H9 (cell line): ENCODE measurements around the gene CPA4. TPM values are rescaled to one million over a fixed set of nuclear protein-coding genes. Genes with fewer than 3 reads are reported as not detected.

Experiments used
- DNase-seq: peaks from one replicate; pipeline ENCODE4 v3.0.0-alpha.2; 2017
- H2AFZ ChIP-seq: one replicate; pipeline ENCODE4 v1.6.1; 2013; ENCODE audit warnings: mild to moderate bottlenecking, low read length, control low read depth, moderate library complexity
- H2AK5ac ChIP-seq: 2 replicates; pipeline ENCODE4 v1.6.1; 2013; ENCODE audit warnings: low read length, control low read depth, mixed read lengths; ENCODE audit not compliant: insufficient read length
- H2BK120ac ChIP-seq: one replicate; pipeline ENCODE4 v1.6.1; 2013; ENCODE audit warnings: low read depth, mild to moderate bottlenecking, low read length, control low read depth, inconsistent platforms; ENCODE audit not compliant: poor library complexity, severe bottlenecking
- H2BK12ac ChIP-seq: 2 replicates; pipeline ENCODE4 v1.6.1; 2013; ENCODE audit warnings: low read length, control low read depth, mixed read lengths, low read depth; ENCODE audit not compliant: insufficient read length
- H2BK15ac ChIP-seq: 2 replicates; pipeline ENCODE4 v1.6.1; 2013; ENCODE audit warnings: low read depth, low read length, control low read depth
- H2BK20ac ChIP-seq: one replicate; pipeline ENCODE4 v1.6.1; 2013; ENCODE audit warnings: low read depth, mild to moderate bottlenecking, low read length, control low read depth, inconsistent platforms; ENCODE audit not compliant: poor library complexity, severe bottlenecking
- H2BK5ac ChIP-seq: 2 replicates; pipeline ENCODE4 v1.6.1; 2013; ENCODE audit warnings: low read length, control low read depth, mixed read lengths; ENCODE audit not compliant: insufficient read length
- H3K14ac ChIP-seq: 2 replicates; pipeline ENCODE4 v1.6.1; 2013; ENCODE audit warnings: low read length, control low read depth; ENCODE audit not compliant: insufficient read depth
- H3K18ac ChIP-seq: 2 replicates; pipeline ENCODE4 v1.6.1; 2013; ENCODE audit warnings: low read depth, mild to moderate bottlenecking, mixed read lengths, low read length, control low read depth; ENCODE audit not compliant: insufficient read length
- H3K23ac ChIP-seq: 2 replicates; pipeline ENCODE4 v1.6.1; 2013; ENCODE audit warnings: low read length, control low read depth, mixed read lengths, low read depth; ENCODE audit not compliant: insufficient read length
- H3K23me2 ChIP-seq: 2 replicates; pipeline ENCODE4 v1.6.1; 2013; ENCODE audit warnings: low read depth, mild to moderate bottlenecking, mixed read lengths, low read length, control low read depth; ENCODE audit not compliant: insufficient read length, poor library complexity, severe bottlenecking
- H3K27ac ChIP-seq: 2 replicates; pipeline ENCODE4 v1.5.1; 2013; ENCODE audit warnings: low read length, control low read depth, mixed read lengths, low read depth; ENCODE audit not compliant: insufficient read length
- H3K27me3 ChIP-seq: 2 replicates; pipeline ENCODE4 v1.6.1; 2013; ENCODE audit warnings: low read length, control low read depth, inconsistent platforms; ENCODE audit not compliant: insufficient read depth
- H3K4ac ChIP-seq: 2 replicates; pipeline ENCODE4 v1.6.1; 2013; ENCODE audit warnings: low read depth, mild to moderate bottlenecking, control low read depth, inconsistent platforms, low read length, moderate library complexity
- H3K4me1 ChIP-seq: 2 replicates; pipeline ENCODE4 v1.6.1; 2013; ENCODE audit warnings: low read length, control low read depth, inconsistent platforms; ENCODE audit not compliant: insufficient read depth
- H3K4me2 ChIP-seq: 2 replicates; pipeline ENCODE4 v1.6.1; 2013; ENCODE audit warnings: low read length, control low read depth, mixed read lengths; ENCODE audit not compliant: insufficient read length, insufficient read depth
- H3K56ac ChIP-seq: 2 replicates; pipeline ENCODE4 v1.6.1; 2013; ENCODE audit warnings: low read depth, mild to moderate bottlenecking, mixed read lengths, low read length, control low read depth; ENCODE audit not compliant: insufficient read length
- H3K79me1 ChIP-seq: 2 replicates; pipeline ENCODE4 v1.6.1; 2013; ENCODE audit warnings: low read depth, mild to moderate bottlenecking, moderate library complexity, low read length, control low read depth, inconsistent platforms; ENCODE audit not compliant: insufficient read depth, poor library complexity, severe bottlenecking
- H3K79me2 ChIP-seq: 2 replicates; pipeline ENCODE4 v1.6.1; 2013; ENCODE audit warnings: low read length, control low read depth, inconsistent platforms; ENCODE audit not compliant: insufficient read depth
- H3K9ac ChIP-seq: 2 replicates; pipeline ENCODE4 v1.6.1; 2013; ENCODE audit warnings: low read length, control low read depth, mixed read lengths; ENCODE audit not compliant: insufficient read length; ENCODE audit errors: extremely low read depth
- H3K9me3 ChIP-seq: one replicate; pipeline ENCODE4 v1.6.1; 2013; ENCODE audit warnings: low read depth, low read length, inconsistent platforms; ENCODE audit not compliant: control insufficient read depth
- H3T11ph ChIP-seq: one replicate; pipeline ENCODE4 v1.6.1; 2013; ENCODE audit warnings: mild to moderate bottlenecking, low read length, control low read depth, inconsistent platforms
- H4K20me1 ChIP-seq: one replicate; pipeline ENCODE4 v1.6.1; 2013; ENCODE audit not compliant: control insufficient read depth, insufficient read length, insufficient read depth
- H4K5ac ChIP-seq: 2 replicates; pipeline ENCODE4 v1.6.1; 2013; ENCODE audit warnings: low read depth, mild to moderate bottlenecking, mixed read lengths, low read length, control low read depth; ENCODE audit not compliant: insufficient read length
- H4K8ac ChIP-seq: replicated peaks from 2 replicates; pipeline ENCODE4 v1.6.1; 2013; ENCODE audit warnings: low read length, control low read depth, mixed read lengths, low read depth; ENCODE audit not compliant: insufficient read length
- H4K91ac ChIP-seq: 2 replicates; pipeline ENCODE4 v1.6.1; 2013; ENCODE audit warnings: low read depth, mild to moderate bottlenecking, moderate library complexity, mixed read lengths, low read length, control low read depth; ENCODE audit not compliant: insufficient read length
- H3K27ac Mint-ChIP-seq, 3 experiments: 2 replicates in 2 of 3; 3 replicates in 1 of 3; pipeline ENCODE4 v1.8.0; 2020 to 2021; ENCODE audit warnings: mixed read lengths in 3 of 3, mild to moderate bottlenecking in 1 of 3, moderate library complexity in 1 of 3
- H3K27me3 Mint-ChIP-seq: 2 replicates; pipeline ENCODE4 v1.8.0; 2021; ENCODE audit warnings: low read depth, mild to moderate bottlenecking, moderate library complexity, mixed read lengths
- H3K36me3 Mint-ChIP-seq, 3 experiments: 2 replicates in 2 of 3; 3 replicates in 1 of 3; pipeline ENCODE4 v1.8.0; 2020 to 2021; ENCODE audit warnings: low read depth in 3 of 3, mixed read lengths in 3 of 3; ENCODE audit not compliant: insufficient read depth in 1 of 3
- H3K4me1 Mint-ChIP-seq, 2 experiments: 2 replicates each; pipeline ENCODE4 v1.8.0; 2020; ENCODE audit warnings: mixed read lengths in 2 of 2
- H3K4me3 Mint-ChIP-seq, 2 experiments: 2 replicates in 1 of 2; 3 replicates in 1 of 2; pipeline ENCODE4 v1.8.0; 2020 to 2021; ENCODE audit warnings: mild to moderate bottlenecking in 2 of 2, mixed read lengths in 2 of 2, moderate library complexity in 1 of 2
- H3K9me3 Mint-ChIP-seq, 2 experiments: 2 replicates in 1 of 2; 3 replicates in 1 of 2; pipeline ENCODE4 v1.8.0; 2020; ENCODE audit warnings: mild to moderate bottlenecking in 2 of 2, mixed read lengths in 2 of 2, moderate library complexity in 1 of 2
- WGBS: extraction: QIAGEN DNeasy Blood & Tissue Kit; methylation state at CpG from one replicate; pipeline ENCODE4 v1.1.7; 2013; ENCODE audit warnings: missing lambda C conversion rate, low lambda C conversion rate, mixed read lengths; ENCODE audit not compliant: insufficient read length; ENCODE audit errors: extremely low coverage; 5-methylcytosine and 5-hydroxymethylcytosine counted together
- total RNA-seq: library from RNA; stranded (reverse); gene quantifications from 2 replicates; pipeline ENCODE4 v1.2.1, GENCODE V29; 2021
- TF ChIP-seq, protein P1 (sequence below): fragments of 200-600 bp; sonication (generic); conservative IDR thresholded peaks from 3 replicates; pipeline ENCODE4 v1.8.0; 2021; ENCODE audit warnings: antibody characterized with exemption, mild to moderate bottlenecking

CPA4 gene
- total RNA-seq, 1 experiment from 2014 or later, result not detected

DNA sequence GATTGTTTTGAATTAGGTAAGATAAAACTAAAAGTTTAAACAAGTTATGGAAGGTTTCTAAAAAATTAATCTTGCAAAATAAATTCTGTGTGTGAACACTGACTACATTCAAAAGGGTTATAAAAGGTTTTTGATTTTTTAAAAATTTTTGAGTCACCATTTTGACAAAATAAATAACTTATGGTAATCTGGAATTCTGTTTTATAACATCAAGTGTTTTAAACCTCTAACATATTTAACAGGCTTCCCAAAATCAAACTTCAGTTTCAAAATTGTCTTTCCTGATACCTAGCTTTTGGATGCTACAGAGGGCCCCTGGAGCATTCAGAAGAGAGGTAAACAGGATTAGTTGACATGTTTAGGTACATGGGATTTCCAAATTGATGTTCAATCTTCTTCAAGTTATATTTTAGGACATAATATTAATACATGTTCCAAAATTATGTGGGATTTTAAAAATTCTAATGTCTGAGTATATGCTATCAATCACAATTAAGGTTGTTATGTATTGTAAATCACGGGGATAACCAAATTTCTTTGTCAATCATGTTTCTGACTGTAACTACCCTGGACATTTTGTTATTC lies 34.4 kb upstream of the CPA4 start:
- Mint-ChIP-seq H3K27ac (no peak overlapping the region), H3K27me3 (peaks cover 4% of the 10 kb centered on the region), H3K36me3 (peaks cover 2 to 31% (median 20%) of the 10 kb centered on the region in 3 experiments; a peak in 6 of 7 replicates), H3K4me1 (peaks cover 43 to 53% of the 10 kb centered on the region in 2 experiments), H3K4me3 (no peak overlapping the region), H3K9me3 (peaks cover 6 to 24% of the 10 kb centered on the region in 2 experiments; a peak in 3 of 5 replicates)
- no peak overlapping the region for H2BK20ac ChIP-seq
- H4K91ac ChIP-seq, result no peak overlapping the region
- no peaks in the 10 kb centered on the region for H3K79me2 ChIP-seq
- no peak overlapping the region for H4K5ac ChIP-seq
- no peaks in the 10 kb centered on the region for H3K79me1 ChIP-seq
- H3K4me2 ChIP-seq, result no peak overlapping the region
- H3T11ph ChIP-seq, result no peak overlapping the region
- H3K9me3 ChIP-seq, result no peaks in the 10 kb centered on the region
- DNase-seq, result no peak
- WGBS, result no CpG with 5 or more reads among the region's 1 CpG
- no peak overlapping the region for H3K56ac ChIP-seq
- no peaks in the 10 kb centered on the region for H3K27me3 ChIP-seq
- H3K18ac ChIP-seq, result no peak overlapping the region
- H3K4me1 ChIP-seq, result no peaks in the 10 kb centered on the region; the same call in 1 of the 2 replicates
- H2AK5ac ChIP-seq, result no peak overlapping the region
- no peak overlapping the region for H3K9ac ChIP-seq
- no peaks in the 10 kb centered on the region for H4K20me1 ChIP-seq
- H3K23ac ChIP-seq, result no peak overlapping the region
- H3K14ac ChIP-seq, result no peak overlapping the region
- no peaks in the 10 kb centered on the region for H3K23me2 ChIP-seq
- TF ChIP-seq, protein P1, sequence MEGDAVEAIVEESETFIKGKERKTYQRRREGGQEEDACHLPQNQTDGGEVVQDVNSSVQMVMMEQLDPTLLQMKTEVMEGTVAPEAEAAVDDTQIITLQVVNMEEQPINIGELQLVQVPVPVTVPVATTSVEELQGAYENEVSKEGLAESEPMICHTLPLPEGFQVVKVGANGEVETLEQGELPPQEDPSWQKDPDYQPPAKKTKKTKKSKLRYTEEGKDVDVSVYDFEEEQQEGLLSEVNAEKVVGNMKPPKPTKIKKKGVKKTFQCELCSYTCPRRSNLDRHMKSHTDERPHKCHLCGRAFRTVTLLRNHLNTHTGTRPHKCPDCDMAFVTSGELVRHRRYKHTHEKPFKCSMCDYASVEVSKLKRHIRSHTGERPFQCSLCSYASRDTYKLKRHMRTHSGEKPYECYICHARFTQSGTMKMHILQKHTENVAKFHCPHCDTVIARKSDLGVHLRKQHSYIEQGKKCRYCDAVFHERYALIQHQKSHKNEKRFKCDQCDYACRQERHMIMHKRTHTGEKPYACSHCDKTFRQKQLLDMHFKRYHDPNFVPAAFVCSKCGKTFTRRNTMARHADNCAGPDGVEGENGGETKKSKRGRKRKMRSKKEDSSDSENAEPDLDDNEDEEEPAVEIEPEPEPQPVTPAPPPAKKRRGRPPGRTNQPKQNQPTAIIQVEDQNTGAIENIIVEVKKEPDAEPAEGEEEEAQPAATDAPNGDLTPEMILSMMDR, result no peak
- H3K27ac ChIP-seq, result no peak overlapping the region
- no peak overlapping the region for H2BK15ac ChIP-seq
- H2BK120ac ChIP-seq, result no peak overlapping the region
- no peak overlapping the region for H2BK12ac ChIP-seq
- no peak overlapping the region for H4K8ac ChIP-seq
- no peak overlapping the region for H2AFZ ChIP-seq
- no peak overlapping the region for H3K4ac ChIP-seq
- H2BK5ac ChIP-seq, result no peak overlapping the region
